ENCODE results near the gene URM1.

The URM1 gene

GRCh38 chr9:128435611-128436010 lies 64.4 kb downstream of the URM1 start:
- DNase-seq, result no peak

DNA sequence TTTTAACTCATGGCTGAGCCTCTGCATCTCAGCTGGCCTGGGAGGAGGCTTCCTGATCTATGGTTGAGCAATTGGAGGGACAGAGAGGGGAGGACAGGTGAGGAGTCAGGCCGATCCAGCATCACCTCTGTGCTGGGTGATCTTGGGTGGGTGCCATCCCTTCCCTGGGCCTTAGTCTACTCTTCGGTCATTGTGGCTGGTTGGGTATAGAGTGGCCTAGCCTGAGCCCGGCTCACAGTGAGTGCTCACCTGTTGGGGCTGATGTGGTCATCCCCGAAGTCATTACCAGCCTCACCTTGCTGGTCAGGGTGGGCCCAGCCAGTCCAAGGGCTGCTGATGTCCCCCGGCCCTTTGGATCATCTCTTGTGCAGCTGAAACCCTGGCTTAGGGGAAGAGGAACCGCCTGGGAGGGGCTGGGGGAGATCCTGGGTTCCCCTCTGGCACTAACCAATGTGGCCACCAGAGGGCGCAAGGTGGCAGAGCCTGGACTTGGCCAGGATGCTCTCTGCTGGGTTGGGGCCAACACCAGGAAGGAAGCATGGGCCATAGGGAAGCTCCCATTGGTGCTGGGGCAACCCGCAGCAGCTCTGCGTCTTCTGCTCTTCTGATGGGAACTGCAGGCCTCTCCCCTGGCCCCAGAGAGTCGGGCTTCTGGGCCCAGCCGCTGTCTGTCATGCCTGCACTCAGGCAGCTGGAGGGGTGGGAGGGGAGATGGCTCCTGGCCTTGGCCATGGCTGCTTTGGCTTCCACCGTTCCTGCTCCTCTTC lies 67.4 kb downstream of the URM1 start:
- DNase-seq, result peak; percentile 79

GRCh38 chr9:128439273-128439672 lies 68.1 kb downstream of the URM1 start:
- DNase-seq, result no peak
